T-helper 17 cell (primary cell): ENCODE data around the gene PNISR. TPM values are rescaled to one million over a fixed set of nuclear protein-coding genes. Genes with fewer than 3 reads are reported as not detected.
A peak's percentile ranks its signal among the peaks of the same experiment; 100 is the strongest.

Source experiments
- ATAC-seq: fragments of 150-1000 bp; cut with Tn5 transposase; 2 replicates; pipeline ENCODE4 v1.10.0; 2021; ENCODE audit warnings: mild to moderate bottlenecking, moderate library complexity
- DNase-seq, 3 donors: peaks; one replicate each; pipeline versions ENCODE4 v3.0.0 to v3.0.0-alpha.2; 2020 to 2021
- H3K9me3 ChIP-seq: one replicate; pipeline ENCODE4 v1.7.0; 2013; ENCODE audit warnings: low read length, mild to moderate bottlenecking; ENCODE audit not compliant: control insufficient read depth, poor library complexity, severe bottlenecking
- H3K27ac Mint-ChIP-seq: one replicate; pipeline ENCODE4 v1.8.0; 2022; ENCODE audit warnings: mild to moderate bottlenecking, moderate library complexity, mixed read lengths
- H3K27me3 Mint-ChIP-seq: one replicate; pipeline ENCODE4 v1.8.0; 2022; ENCODE audit warnings: mixed read lengths
- H3K36me3 Mint-ChIP-seq: one replicate; pipeline ENCODE4 v1.8.0; 2022; ENCODE audit warnings: low read depth, mixed read lengths
- H3K4me1 Mint-ChIP-seq: one replicate; pipeline ENCODE4 v1.8.0; 2022; ENCODE audit warnings: mild to moderate bottlenecking, mixed read lengths
- H3K4me3 Mint-ChIP-seq: one replicate; pipeline ENCODE4 v1.8.0; 2022; ENCODE audit warnings: mild to moderate bottlenecking, moderate library complexity, mixed read lengths
- total RNA-seq, 4 donors: library from RNA in 2 of 4; stranded (reverse) in 2 of 4; gene quantifications; one replicate each; pipeline ENCODE4 v1.2.3 and lab custom pipeline; 2022 to 2026

PNISR gene
- total RNA-seq, 2 donors from 2014 or later, result 266 to 276 TPM

- no peak for ATAC-seq
- Mint-ChIP-seq H3K4me1 (peaks cover 18% of the 10 kb centered on the region), H3K27ac (no peak overlapping the region), H3K27me3 (no peaks in the 10 kb centered on the region), H3K4me3 (no peak overlapping the region), H3K36me3 (no peaks in the 10 kb centered on the region)
- no peaks in the 10 kb centered on the region for H3K9me3 ChIP-seq
- DNase-seq, result no peak
These were observed 34.2 kb downstream of the PNISR start for GRCh38 chr6:99390896-99391295.

GRCh38 chr6:99384507-99384906, 40.6 kb downstream of the PNISR start:
- Mint-ChIP-seq H3K27ac (no peak overlapping the region), H3K4me3 (no peak overlapping the region), H3K27me3 (no peaks in the 10 kb centered on the region), H3K36me3 (peaks cover 7% of the 10 kb centered on the region), H3K4me1 (peaks cover 11% of the 10 kb centered on the region)
- H3K9me3 ChIP-seq, result no peaks in the 10 kb centered on the region
- DNase-seq, result no peak
- no peak for ATAC-seq

- Mint-ChIP-seq H3K4me1 (peaks cover 3% of the 10 kb centered on the region), H3K36me3 (peaks cover 7% of the 10 kb centered on the region), H3K4me3 (no peak overlapping the region), H3K27ac (no peak overlapping the region), H3K27me3 (no peaks in the 10 kb centered on the region)
- no peak for ATAC-seq
- H3K9me3 ChIP-seq, result no peaks in the 10 kb centered on the region
- no peak for DNase-seq
These were observed 46.5 kb downstream of the PNISR start for GRCh38 chr6:99378636-99379035.

DNA sequence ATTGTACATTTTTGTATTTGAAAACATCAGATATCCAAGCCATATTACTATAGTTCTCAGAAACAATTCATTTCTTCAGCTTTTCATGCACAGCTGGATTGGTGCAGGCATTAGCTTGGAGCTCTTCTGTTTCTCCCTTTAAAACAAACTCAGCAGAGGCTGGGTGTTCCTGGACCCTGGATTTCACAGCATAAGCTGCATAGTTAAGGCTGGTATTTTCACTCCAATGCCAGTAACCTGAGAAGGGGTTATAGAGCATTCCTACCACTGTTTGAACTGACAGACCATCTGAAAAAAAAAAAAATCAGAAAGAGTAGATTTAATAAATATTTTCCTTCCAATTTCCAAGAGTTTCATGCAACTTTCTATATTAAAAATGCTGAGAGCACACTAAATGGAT, 55.6 kb downstream of the PNISR start:
- H3K27me3 Mint-ChIP-seq, result no peaks in the 10 kb centered on the region
- no peak overlapping the region for H3K4me3 Mint-ChIP-seq
- no peaks in the 10 kb centered on the region for H3K9me3 ChIP-seq
- DNase-seq, result no peak
- H3K36me3 Mint-ChIP-seq, result no peaks in the 10 kb centered on the region
- H3K27ac Mint-ChIP-seq, result no peak overlapping the region
- H3K4me1 Mint-ChIP-seq, result peaks cover 2% of the 10 kb centered on the region
- ATAC-seq, result no peak

- no peaks in the 10 kb centered on the region for H3K36me3 Mint-ChIP-seq
- no peak overlapping the region for H3K4me3 Mint-ChIP-seq
- peaks cover 6% of the 10 kb centered on the region for H3K4me1 Mint-ChIP-seq
- H3K27ac Mint-ChIP-seq, result no peak overlapping the region
- no peaks in the 10 kb centered on the region for H3K9me3 ChIP-seq
- ATAC-seq (no peak), DNase-seq (no peak)
- peaks cover 9% of the 10 kb centered on the region for H3K27me3 Mint-ChIP-seq
These were observed 58.3 kb downstream of the PNISR start for GRCh38 chr6:99366852-99367251.

- no peaks in the 10 kb centered on the region for H3K9me3 ChIP-seq
- peaks cover 6% of the 10 kb centered on the region for H3K4me1 Mint-ChIP-seq
- no peak overlapping the region for H3K27ac Mint-ChIP-seq
- DNase-seq (no peak), ATAC-seq (no peak)
- no peak overlapping the region for H3K4me3 Mint-ChIP-seq
- H3K36me3 Mint-ChIP-seq, result no peaks in the 10 kb centered on the region
- peaks cover 36% of the 10 kb centered on the region for H3K27me3 Mint-ChIP-seq
These were observed 61.1 kb downstream of the PNISR start for GRCh38 chr6:99364026-99364425.

- H3K36me3 Mint-ChIP-seq, result no peaks in the 10 kb centered on the region
- H3K27ac Mint-ChIP-seq, result no peak overlapping the region
- no peaks in the 10 kb centered on the region for H3K9me3 ChIP-seq
- ATAC-seq (no peak), DNase-seq (no peak)
- peaks cover 6% of the 10 kb centered on the region for H3K4me1 Mint-ChIP-seq
- H3K27me3 Mint-ChIP-seq, result peaks cover 41% of the 10 kb centered on the region
- no peak overlapping the region for H3K4me3 Mint-ChIP-seq
These were observed 62.3 kb downstream of the PNISR start for GRCh38 chr6:99362678-99363268.

DNA sequence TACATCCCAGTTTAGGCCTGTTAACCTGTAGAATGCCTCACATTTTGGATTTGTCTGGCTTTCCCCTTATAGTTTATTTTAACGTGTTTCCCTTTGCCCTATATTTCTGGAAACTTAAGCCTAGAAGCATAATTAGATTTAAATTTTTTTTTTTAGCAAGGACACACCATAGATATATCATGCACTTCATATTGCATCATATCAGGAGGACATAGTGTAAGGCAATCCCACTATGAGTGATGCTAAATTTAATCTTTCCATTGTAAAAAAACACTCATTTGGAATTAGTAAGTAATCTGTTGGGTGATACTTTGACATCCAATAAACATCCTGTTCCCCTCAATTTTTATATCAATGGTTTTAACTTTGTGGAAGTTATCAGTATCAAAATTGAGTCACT, 65.3 kb downstream of the PNISR start:
- ATAC-seq (no peak), DNase-seq (no peak)
- H3K9me3 ChIP-seq, result no peaks in the 10 kb centered on the region
- H3K27me3 Mint-ChIP-seq, result peaks cover 60% of the 10 kb centered on the region
- H3K36me3 Mint-ChIP-seq, result peaks cover 3% of the 10 kb centered on the region
- H3K4me3 Mint-ChIP-seq, result no peak overlapping the region
- H3K4me1 Mint-ChIP-seq, result peaks cover 5% of the 10 kb centered on the region
- H3K27ac Mint-ChIP-seq, result no peak overlapping the region

GRCh38 chr6:99356641-99357040, 68.5 kb downstream of the PNISR start:
- H3K27me3 Mint-ChIP-seq, result peaks cover 71% of the 10 kb centered on the region

DNA sequence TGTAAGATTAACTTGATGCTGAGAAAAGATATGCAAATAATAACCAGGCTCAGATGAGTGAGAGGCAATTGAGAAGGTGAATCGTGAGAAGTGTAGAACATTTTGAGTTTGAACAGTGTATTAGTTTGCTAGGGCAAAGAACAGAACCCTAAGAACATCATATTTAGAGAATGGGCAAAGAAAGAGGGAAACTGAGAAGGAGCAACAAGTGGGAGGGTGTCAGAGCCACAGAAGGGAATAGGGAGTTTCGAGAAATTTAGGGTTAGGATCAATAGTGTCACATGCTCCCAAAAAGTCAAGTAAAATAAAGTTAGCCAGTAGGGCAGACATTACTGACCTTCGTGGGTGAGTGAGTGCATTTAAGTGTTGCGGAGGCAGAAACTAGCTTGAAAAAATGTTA, 70.1 kb downstream of the PNISR start:
- no peak for DNase-seq
- no peak overlapping the region for H3K4me3 Mint-ChIP-seq
- peaks cover 3% of the 10 kb centered on the region for H3K36me3 Mint-ChIP-seq
- no peak for ATAC-seq
- no peaks in the 10 kb centered on the region for H3K9me3 ChIP-seq
- H3K27ac Mint-ChIP-seq, result no peak overlapping the region
- peaks cover 2% of the 10 kb centered on the region for H3K4me1 Mint-ChIP-seq
- peaks cover 71% of the 10 kb centered on the region for H3K27me3 Mint-ChIP-seq

More at GRCh38 chr6:99356641-99357040, 68.5 kb downstream of the PNISR start:
- Mint-ChIP-seq H3K36me3 (peaks cover 3% of the 10 kb centered on the region), H3K4me3 (no peak overlapping the region), H3K27ac (no peak overlapping the region), H3K4me1 (peaks cover 2% of the 10 kb centered on the region)
- DNase-seq (no peak), ATAC-seq (no peak)
- H3K9me3 ChIP-seq, result no peaks in the 10 kb centered on the region

DNA sequence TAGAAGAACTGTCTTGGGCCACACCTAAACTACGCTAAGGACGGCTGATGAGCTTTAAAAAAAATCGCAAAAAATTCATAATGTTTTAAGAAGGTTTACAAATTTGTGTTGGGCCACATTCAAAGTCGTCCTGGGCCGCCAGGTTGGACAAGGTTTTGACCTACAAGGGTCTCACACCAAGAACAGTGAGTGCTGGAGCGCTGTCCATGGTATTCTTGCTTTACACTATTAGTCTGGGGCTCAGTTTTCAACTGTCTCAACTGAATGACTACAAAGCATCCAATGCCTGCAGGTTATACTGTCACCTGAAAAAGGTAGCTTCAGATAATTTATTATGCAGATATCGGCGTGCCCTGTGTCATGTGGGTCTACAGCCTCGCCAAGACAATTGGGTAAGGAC, 72.0 kb downstream of the PNISR start:
- Mint-ChIP-seq H3K27me3 (peaks cover 70% of the 10 kb centered on the region), H3K4me3 (no peak overlapping the region), H3K27ac (no peak overlapping the region), H3K4me1 (peaks cover 2% of the 10 kb centered on the region), H3K36me3 (peaks cover 3% of the 10 kb centered on the region)
- ATAC-seq (no peak), DNase-seq (no peak)
- H3K9me3 ChIP-seq, result no peaks in the 10 kb centered on the region

GRCh38 chr6:99350573-99350972, 74.5 kb downstream of the PNISR start:
- Mint-ChIP-seq H3K4me1 (peaks cover 2% of the 10 kb centered on the region), H3K27me3 (peaks cover 77% of the 10 kb centered on the region), H3K36me3 (peaks cover 3% of the 10 kb centered on the region), H3K4me3 (no peak overlapping the region), H3K27ac (no peak overlapping the region)
- ATAC-seq (no peak), DNase-seq (no peak)
- H3K9me3 ChIP-seq, result no peaks in the 10 kb centered on the region

GRCh38 chr6:99349171-99350141, 75.7 kb downstream of the PNISR start, which contains the start of gene FAXC:
Gene FAXC (minus strand): TSS chr6:99349674. CDS start chr6:99349372, 302 bp downstream.
- Mint-ChIP-seq H3K36me3 (no peaks in the 10 kb centered on the region), H3K27ac (no peak within 1 kb of the TSS), H3K4me3 (peak within 1 kb of the TSS; percentile 52), H3K4me1 (no peaks in the 10 kb centered on the region), H3K27me3 (peaks cover 72% of the 10 kb centered on the region)
- ATAC-seq (no peak), DNase-seq (no peak)
- H3K9me3 ChIP-seq, result no peaks in the 10 kb centered on the region
